ENCODE measurements around the gene TBC1D22A.
"Not testable (repeated sequence)": the region's sequence is repeated elsewhere in the genome, so short reads cannot be mapped to it uniquely, and the experiment has no call there.

Gene TBC1D22A

GRCh38 chr22:47040486-47041270 lies 278.2 kb downstream of the TBC1D22A start:
- DNase-seq, result no peak

- DNase-seq, result no peak
Measured at GRCh38 chr22:47041271-47042115, 279.0 kb downstream of the TBC1D22A start.

- no peak for DNase-seq
Measured at GRCh38 chr22:47042116-47042825, 279.8 kb downstream of the TBC1D22A start.

GRCh38 chr22:47042861-47043496 lies 280.5 kb downstream of the TBC1D22A start:
- no peak for DNase-seq

- DNase-seq, result peak; percentile 57
Measured at GRCh38 chr22:47043835-47044721, 281.6 kb downstream of the TBC1D22A start.

- DNase-seq, result no peak
Measured at GRCh38 chr22:47044722-47045535, 282.5 kb downstream of the TBC1D22A start.

GRCh38 chr22:47045691-47046410 lies 283.4 kb downstream of the TBC1D22A start:
- no peak for DNase-seq

- DNase-seq, result no peak
Measured at GRCh38 chr22:47046411-47047065, 284.1 kb downstream of the TBC1D22A start.

GRCh38 chr22:47047321-47048122 lies 285.1 kb downstream of the TBC1D22A start:
- no peak for DNase-seq

GRCh38 chr22:47048123-47049077 lies 285.9 kb downstream of the TBC1D22A start:
- DNase-seq, result no peak

GRCh38 chr22:47049078-47049624 lies 286.7 kb downstream of the TBC1D22A start:
- DNase-seq, result no peak

- DNase-seq, result not testable (repeated sequence)
Measured at GRCh38 chr22:47049736-47050400, 287.4 kb downstream of the TBC1D22A start.

GRCh38 chr22:47050401-47051051 lies 288.1 kb downstream of the TBC1D22A start:
- DNase-seq, result no peak

- DNase-seq, result no peak
Measured at GRCh38 chr22:47051441-47052071, 289.1 kb downstream of the TBC1D22A start.

- no peak for DNase-seq
Measured at GRCh38 chr22:47052236-47053012, 290.0 kb downstream of the TBC1D22A start.

Measured in inflammatory macrophage treated with lipopolysaccharide for 4 hours (primary cell).